22Rv1 (cell line): ENCODE measurements around the gene POMZP3.
"Not testable (repeated sequence)": the region's sequence is repeated elsewhere in the genome, so short reads cannot be mapped to it uniquely, and the experiment has no call there.

ENCODE experiments used
- ZFX ChIP-seq: fragments of 450-650 bp; IDR thresholded peaks from 2 replicates; pipeline ENCODE4 v1.6.1; 2017; ENCODE audit warnings: antibody characterized with exemption, borderline replicate concordance
- TF ChIP-seq, protein P1 (sequence below): fragments of 450-650 bp; IDR thresholded peaks from 2 replicates; pipeline ENCODE4 v1.5.1; 2017; ENCODE audit warnings: mild to moderate bottlenecking

DNA sequence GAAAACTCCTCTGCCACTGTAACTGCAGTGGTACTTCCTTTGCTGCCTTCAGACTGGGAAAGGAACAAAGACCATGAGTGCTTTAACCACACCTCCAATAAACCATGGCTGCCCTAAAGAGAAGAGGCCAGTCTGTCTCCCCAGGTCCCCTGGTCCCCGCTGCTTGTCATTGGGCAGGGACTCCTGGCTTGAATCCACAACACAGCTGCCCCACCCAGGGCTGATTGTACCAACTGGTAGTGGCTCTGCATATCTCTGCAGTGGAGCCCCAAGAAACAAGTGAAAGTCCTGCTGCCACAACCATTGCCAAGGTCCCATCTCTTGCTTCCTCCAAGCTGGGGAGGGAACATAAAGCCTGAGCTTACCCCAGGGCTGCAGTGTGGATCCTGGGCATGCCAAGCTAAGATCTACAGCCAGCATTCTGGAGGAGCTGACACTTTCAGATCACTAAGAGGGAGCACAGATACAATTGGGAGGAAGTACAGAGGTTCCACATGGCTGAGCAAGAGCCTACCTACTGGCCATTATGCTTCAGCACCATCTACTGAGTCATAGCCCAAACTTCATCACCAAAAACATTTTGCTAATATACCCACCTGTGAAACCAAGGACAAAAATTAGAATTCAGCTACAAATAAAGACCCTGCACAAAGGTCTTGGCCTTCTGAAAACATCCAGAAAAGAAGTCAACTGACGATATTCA is 35.3 kb downstream of the POMZP3 start:
- TF ChIP-seq, protein P1, sequence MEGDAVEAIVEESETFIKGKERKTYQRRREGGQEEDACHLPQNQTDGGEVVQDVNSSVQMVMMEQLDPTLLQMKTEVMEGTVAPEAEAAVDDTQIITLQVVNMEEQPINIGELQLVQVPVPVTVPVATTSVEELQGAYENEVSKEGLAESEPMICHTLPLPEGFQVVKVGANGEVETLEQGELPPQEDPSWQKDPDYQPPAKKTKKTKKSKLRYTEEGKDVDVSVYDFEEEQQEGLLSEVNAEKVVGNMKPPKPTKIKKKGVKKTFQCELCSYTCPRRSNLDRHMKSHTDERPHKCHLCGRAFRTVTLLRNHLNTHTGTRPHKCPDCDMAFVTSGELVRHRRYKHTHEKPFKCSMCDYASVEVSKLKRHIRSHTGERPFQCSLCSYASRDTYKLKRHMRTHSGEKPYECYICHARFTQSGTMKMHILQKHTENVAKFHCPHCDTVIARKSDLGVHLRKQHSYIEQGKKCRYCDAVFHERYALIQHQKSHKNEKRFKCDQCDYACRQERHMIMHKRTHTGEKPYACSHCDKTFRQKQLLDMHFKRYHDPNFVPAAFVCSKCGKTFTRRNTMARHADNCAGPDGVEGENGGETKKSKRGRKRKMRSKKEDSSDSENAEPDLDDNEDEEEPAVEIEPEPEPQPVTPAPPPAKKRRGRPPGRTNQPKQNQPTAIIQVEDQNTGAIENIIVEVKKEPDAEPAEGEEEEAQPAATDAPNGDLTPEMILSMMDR: not testable (repeated sequence)
- TF ChIP-seq ZFX: not testable (repeated sequence)
